Measurements from ENCODE around the gene ABCA3.
"Not testable (repeated sequence)": the region's sequence is repeated elsewhere in the genome, so short reads cannot be mapped to it uniquely, and the experiment has no call there.

ABCA3 gene

GRCh38 chr16:2280981-2281542 lies 59.5 kb downstream of the ABCA3 start:
- DNase-seq = no peak

DNA sequence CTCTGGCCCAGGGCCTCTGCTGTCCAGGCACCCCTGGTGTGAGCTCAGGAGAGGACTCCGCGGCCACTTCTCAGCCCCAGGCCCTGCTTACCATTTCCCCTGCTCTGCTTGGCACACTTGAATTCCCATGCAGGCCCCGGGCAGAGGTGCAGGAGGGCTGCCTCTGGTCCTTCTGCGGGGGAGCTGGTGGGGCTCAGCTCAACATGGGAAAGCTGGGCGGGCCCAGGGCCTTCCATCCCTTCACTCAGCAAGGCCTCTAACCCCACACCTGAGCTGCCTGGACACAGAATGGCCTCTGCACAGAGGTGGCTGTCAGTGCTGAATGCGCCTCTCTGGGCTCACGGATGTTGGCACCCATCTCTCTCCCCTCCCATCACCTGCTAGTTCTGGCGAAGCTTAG lies 60.1 kb downstream of the ABCA3 start:
- DNase-seq = no peak

GRCh38 chr16:2278956-2279800 lies 61.4 kb downstream of the ABCA3 start:
- DNase-seq = peak in 9 of 58 donors; percentile 7 to 69 (median 44)

- DNase-seq = no peak
These were observed 62.3 kb downstream of the ABCA3 start for GRCh38 chr16:2278272-2278608.

- DNase-seq = no peak
These were observed 62.9 kb downstream of the ABCA3 start for GRCh38 chr16:2277466-2278271.

GRCh38 chr16:2276368-2277195 lies 63.9 kb downstream of the ABCA3 start:
- DNase-seq = peak in 2 of 58 donors; percentile 15 to 28

GRCh38 chr16:2275476-2276367 lies 64.8 kb downstream of the ABCA3 start:
- no peak for DNase-seq

DNA sequence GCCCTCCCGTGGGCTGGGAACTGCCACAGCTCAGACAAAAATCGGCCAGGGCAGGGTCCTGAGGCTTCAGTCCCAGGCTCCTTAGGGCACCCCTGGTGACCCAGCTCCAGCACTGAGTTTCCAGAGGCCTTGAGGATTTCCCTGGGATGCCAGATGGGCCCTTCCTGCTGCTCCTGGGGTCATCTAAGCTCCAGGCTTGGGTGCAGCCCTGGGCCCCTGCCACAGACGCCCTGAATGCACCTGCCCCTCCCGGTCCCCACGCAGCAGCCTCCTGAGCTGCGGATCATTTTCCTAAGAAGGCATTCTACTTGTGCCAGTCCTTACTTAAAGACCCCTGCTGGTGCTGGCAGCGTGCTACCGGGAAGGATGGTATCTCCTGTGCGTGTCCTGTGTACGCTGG lies 66.6 kb downstream of the ABCA3 start:
- DNase-seq = no peak

DNA sequence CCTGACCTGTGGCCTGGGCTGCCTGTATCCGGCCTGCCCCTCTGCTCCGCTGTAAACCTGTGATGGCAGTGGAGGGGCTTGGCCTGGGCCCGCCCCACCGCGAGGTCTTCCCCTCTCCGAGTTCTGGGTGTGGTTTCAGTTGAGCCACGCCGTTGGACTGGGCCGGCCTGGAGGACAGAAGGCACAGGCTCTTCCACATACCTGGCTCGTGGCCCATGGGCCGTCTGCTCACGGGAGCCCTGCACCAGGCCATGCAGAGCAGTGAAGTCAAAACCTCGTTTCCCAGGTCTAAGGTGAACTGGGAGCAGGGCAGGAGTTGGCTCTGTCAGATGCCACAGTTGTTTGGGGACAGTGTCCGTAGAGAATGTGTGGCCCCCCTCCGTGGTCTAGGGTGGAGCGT lies 67.0 kb downstream of the ABCA3 start:
- no peak for DNase-seq

GRCh38 chr16:2271848-2272461 lies 68.6 kb downstream of the ABCA3 start:
- DNase-seq = no peak

GRCh38 chr16:2270588-2271470 lies 69.7 kb downstream of the ABCA3 start:
- no peak for DNase-seq

GRCh38 chr16:2270070-2270462 lies 70.5 kb downstream of the ABCA3 start:
- no peak for DNase-seq

DNA sequence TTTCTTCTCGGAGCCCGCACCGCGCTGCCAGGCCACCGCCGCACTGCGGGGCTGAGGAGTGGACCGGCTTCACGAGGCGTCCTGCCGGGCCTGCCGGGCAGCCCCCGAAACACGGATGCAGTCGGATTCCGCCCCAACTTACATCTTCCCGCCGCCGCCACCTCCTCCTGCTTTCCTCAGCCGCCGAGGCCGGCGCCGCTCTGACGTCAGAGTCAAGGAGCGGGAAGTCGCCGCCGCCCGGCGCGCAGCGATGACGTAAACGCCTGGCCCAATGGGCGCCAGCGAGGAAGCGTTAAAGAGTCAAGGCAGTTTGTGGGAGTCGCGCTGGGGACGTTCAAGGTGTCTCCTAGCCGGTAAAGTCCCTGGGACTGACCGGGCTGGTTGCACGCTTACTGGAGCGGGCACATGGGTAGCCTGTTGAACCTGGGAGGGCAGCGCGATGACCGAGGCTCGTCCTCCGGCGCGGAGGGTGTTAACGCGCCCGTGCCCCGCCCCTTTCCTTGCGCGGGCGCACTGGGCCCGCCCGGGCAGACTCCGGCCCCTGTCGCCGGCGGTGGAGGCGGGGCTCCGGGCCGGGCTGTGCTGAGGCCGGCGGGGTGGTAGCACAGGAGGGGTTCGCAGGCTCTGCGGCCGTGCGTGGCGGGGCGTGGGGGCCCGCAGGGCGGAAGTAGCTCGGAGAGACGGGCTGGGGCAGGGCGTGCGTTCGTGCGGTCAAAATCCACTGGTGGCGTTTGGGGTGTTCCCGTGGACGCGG lies 72.4 kb downstream of the ABCA3 start, which contains the start of gene RNPS1:
RNPS1 (minus strand) TSS at position 214 of the 754 bp plus-strand sequence. CDS start 3,483 bp downstream, outside the sequence.
- DNase-seq = peak in 57 of 58 donors; percentile 75 to 98 (median 92)

- DNase-seq = peak in 13 of 58 donors; percentile 64 to 89 (median 85)
These were observed 73.0 kb downstream of the ABCA3 start for GRCh38 chr16:2267505-2267912.

GRCh38 chr16:2266887-2267286 lies 73.6 kb downstream of the ABCA3 start:
- DNase-seq = not testable (repeated sequence)

GRCh38 chr16:2263026-2263425 lies 77.5 kb downstream of the ABCA3 start:
- DNase-seq = not testable (repeated sequence)

DNA sequence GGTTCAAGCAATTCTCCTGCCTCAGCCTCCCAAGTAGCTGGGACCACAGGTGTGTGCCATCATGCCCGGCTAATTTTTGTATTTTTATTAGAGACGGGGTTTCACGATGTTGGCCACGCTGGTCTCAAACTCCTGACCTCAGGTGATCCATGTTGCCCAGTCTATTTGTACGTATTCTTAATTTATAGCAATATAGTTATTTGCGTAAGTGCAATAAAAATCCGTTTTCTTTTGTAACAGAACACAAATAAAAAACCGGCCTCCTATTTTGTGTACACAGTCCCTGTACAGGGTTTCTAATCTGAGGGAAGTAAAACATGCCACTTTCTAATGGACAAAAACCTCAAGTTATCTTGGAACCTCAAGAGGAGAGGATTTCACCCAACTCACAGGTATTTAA lies 80.3 kb downstream of the ABCA3 start:
- no peak for DNase-seq

GRCh38 chr16:2258530-2258929 lies 82.0 kb downstream of the ABCA3 start:
- not testable (repeated sequence) for DNase-seq

Data from anterior cingulate cortex (tissue), 58 donors.